PC-3 (cell line): ENCODE data around the gene ABLIM2.

Experiments used
- CTCF ChIP-seq: fragments of 300-600 bp; sonication (generic); conservative IDR thresholded peaks from 2 replicates; pipeline ENCODE4 v1.5.1; 2017; ENCODE audit warnings: antibody characterized with exemption, low read depth, mild to moderate bottlenecking, low read length
- EZH2phosphoT487 ChIP-seq: fragments of 300-600 bp; sonication (generic); IDR thresholded peaks from 2 replicates; pipeline ENCODE4 v1.6.1; 2018; ENCODE audit warnings: mild to moderate bottlenecking, antibody characterized with exemption, low read length, borderline replicate concordance

- TF ChIP-seq CTCF, result no peak
- TF ChIP-seq EZH2phosphoT487, result no peak
These were observed 185.1 kb downstream of the ABLIM2 start for GRCh38 chr4:7973545-7973981.
